Hepatocyte (in vitro differentiated cells): ENCODE data around the gene SLC6A7. TPM values are rescaled to one million over a fixed set of nuclear protein-coding genes. Genes with fewer than 3 reads are reported as not detected.
A peak's percentile ranks its signal among the peaks of the same experiment; 100 is the strongest.

Source experiments
- DNase-seq: peaks from one replicate; pipeline ENCODE4 v3.0.0-alpha.2; 2016; ENCODE audit warnings: low spot score
- H2AFZ ChIP-seq: fragments of 200-600 bp; sonication (generic); 2 replicates; pipeline ENCODE4 v1.6.0; 2016; ENCODE audit warnings: antibody characterized with exemption, mild to moderate bottlenecking
- H3K27ac ChIP-seq: fragments of 200-600 bp; sonication (generic); 2 replicates; pipeline ENCODE4 v1.5.1; 2016; ENCODE audit warnings: mild to moderate bottlenecking
- H3K27me3 ChIP-seq: fragments of 200-600 bp; sonication (generic); 2 replicates; pipeline ENCODE4 v1.6.1; 2016
- H3K36me3 ChIP-seq: fragments of 200-600 bp; sonication (generic); replicated peaks from 2 replicates; pipeline ENCODE4 v1.5.1; 2016; ENCODE audit warnings: low read depth; ENCODE audit not compliant: insufficient read depth
- H3K4me1 ChIP-seq: fragments of 200-600 bp; sonication (generic); 2 replicates; pipeline ENCODE4 v1.5.1; 2016; ENCODE audit warnings: mild to moderate bottlenecking, moderate library complexity; ENCODE audit not compliant: insufficient read depth
- H3K4me2 ChIP-seq: fragments of 200-600 bp; sonication (generic); 2 replicates; pipeline ENCODE4 v1.6.0; 2016
- H3K4me3 ChIP-seq: fragments of 200-600 bp; sonication (generic); 2 replicates; pipeline ENCODE4 v1.5.1; 2016; ENCODE audit warnings: mild to moderate bottlenecking
- H3K79me2 ChIP-seq: fragments of 200-600 bp; sonication (generic); 2 replicates; pipeline ENCODE4 v1.6.0; 2017; ENCODE audit warnings: mild to moderate bottlenecking
- H3K9me2 ChIP-seq: fragments of 200-600 bp; sonication (generic); replicated peaks from 2 replicates; pipeline ENCODE4 v1.6.0; 2017; ENCODE audit warnings: mild to moderate bottlenecking; ENCODE audit not compliant: insufficient read depth
- H3K9me3 ChIP-seq: fragments of 200-600 bp; sonication (generic); 2 replicates; pipeline ENCODE4 v1.5.1; 2016; ENCODE audit warnings: low read depth, mild to moderate bottlenecking
- H4K20me1 ChIP-seq: fragments of 200-600 bp; sonication (generic); 2 replicates; pipeline ENCODE4 v1.6.0; 2016; ENCODE audit warnings: mild to moderate bottlenecking; ENCODE audit not compliant: insufficient read depth, poor library complexity, severe bottlenecking
- EZH2 ChIP-seq: fragments of 200-600 bp; sonication (generic); IDR thresholded peaks from 2 replicates; pipeline ENCODE4 v1.6.1; 2016; ENCODE audit warnings: antibody characterized with exemption, mild to moderate bottlenecking, borderline replicate concordance
- EZH2phosphoT487 ChIP-seq: fragments of 200-600 bp; sonication (generic); IDR thresholded peaks from one replicate; pipeline ENCODE4 v1.6.1; 2018; ENCODE audit warnings: antibody characterized with exemption, mild to moderate bottlenecking, low read depth, moderate library complexity; ENCODE audit not compliant: unreplicated experiment, severe bottlenecking
- WGBS: methylation state at CpG from one replicate; pipeline ENCODE4 v1.1.6; 2016; ENCODE audit warnings: low lambda C conversion rate; ENCODE audit errors: missing lambda C conversion rate; 5-methylcytosine and 5-hydroxymethylcytosine counted together
- polyA plus RNA-seq: library from polyadenylated mRNA; unstranded; fragments of >200 nt; fragmentation: Nextera tagmentation; extraction: Ambion mirVana; gene quantifications from 2 replicates; pipeline ENCODE4 v1.2.1, GENCODE V29; 2016
- total RNA-seq: library from RNA; depleted of rRNA; stranded (reverse); fragments of >200 nt; gene quantifications from 2 replicates; pipeline ENCODE4 v1.2.3, GENCODE V29; 2014
- TF ChIP-seq, protein P1 (sequence below): fragments of 200-600 bp; sonication (generic); IDR thresholded peaks from 2 replicates; pipeline ENCODE4 v1.5.1; 2016; ENCODE audit warnings: antibody characterized with exemption, mild to moderate bottlenecking; ENCODE audit not compliant: poor library complexity

Gene SLC6A7
- total and polyA plus RNA-seq, 2 experiments from 2014 or later = 0.39 to 1.1 TPM

DNA sequence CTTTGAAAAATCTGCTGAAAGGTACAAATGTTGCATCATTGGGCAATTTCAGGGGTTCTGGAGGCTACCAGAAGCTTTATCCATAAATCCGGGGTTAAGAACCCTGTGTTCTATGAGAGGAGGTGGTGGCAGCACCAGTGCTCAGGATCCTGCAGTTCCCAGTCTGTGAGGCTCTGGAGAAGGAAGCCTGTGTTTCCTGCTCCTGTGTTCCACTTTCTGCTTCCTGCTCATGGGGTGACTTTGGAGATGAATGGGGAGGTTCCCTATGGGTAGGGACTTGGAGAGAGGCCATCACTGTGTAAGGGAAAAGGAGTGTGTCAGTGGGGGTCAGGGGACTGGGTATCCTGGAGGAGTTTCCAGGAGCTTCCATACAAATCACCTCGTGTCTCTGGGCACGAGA is 21.0 kb upstream of the SLC6A7 start:
- Histone ChIP-seq H3K4me3 (no peak overlapping the region), H3K9me3 (no peaks in the 10 kb centered on the region), H3K27ac (no peak overlapping the region), H3K27me3 (peaks cover 5% of the 10 kb centered on the region), H4K20me1 (no peaks in the 10 kb centered on the region), H3K4me1 (peaks cover 38% of the 10 kb centered on the region), H3K79me2 (peaks cover 17% of the 10 kb centered on the region), H3K9me2 (no peaks in the 10 kb centered on the region), H3K4me2 (peak overlapping the region; percentile 63), H3K36me3 (no peaks in the 10 kb centered on the region), H2AFZ (no peak overlapping the region)
- TF ChIP-seq, protein P1, sequence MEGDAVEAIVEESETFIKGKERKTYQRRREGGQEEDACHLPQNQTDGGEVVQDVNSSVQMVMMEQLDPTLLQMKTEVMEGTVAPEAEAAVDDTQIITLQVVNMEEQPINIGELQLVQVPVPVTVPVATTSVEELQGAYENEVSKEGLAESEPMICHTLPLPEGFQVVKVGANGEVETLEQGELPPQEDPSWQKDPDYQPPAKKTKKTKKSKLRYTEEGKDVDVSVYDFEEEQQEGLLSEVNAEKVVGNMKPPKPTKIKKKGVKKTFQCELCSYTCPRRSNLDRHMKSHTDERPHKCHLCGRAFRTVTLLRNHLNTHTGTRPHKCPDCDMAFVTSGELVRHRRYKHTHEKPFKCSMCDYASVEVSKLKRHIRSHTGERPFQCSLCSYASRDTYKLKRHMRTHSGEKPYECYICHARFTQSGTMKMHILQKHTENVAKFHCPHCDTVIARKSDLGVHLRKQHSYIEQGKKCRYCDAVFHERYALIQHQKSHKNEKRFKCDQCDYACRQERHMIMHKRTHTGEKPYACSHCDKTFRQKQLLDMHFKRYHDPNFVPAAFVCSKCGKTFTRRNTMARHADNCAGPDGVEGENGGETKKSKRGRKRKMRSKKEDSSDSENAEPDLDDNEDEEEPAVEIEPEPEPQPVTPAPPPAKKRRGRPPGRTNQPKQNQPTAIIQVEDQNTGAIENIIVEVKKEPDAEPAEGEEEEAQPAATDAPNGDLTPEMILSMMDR = no peak
- TF ChIP-seq EZH2 = no peak
- TF ChIP-seq EZH2phosphoT487 = no peak
- 63% methylated on average over 3 of the region's 3 CpGs for whole genome bisulfite sequencing
- no peak for DNase-seq

DNA sequence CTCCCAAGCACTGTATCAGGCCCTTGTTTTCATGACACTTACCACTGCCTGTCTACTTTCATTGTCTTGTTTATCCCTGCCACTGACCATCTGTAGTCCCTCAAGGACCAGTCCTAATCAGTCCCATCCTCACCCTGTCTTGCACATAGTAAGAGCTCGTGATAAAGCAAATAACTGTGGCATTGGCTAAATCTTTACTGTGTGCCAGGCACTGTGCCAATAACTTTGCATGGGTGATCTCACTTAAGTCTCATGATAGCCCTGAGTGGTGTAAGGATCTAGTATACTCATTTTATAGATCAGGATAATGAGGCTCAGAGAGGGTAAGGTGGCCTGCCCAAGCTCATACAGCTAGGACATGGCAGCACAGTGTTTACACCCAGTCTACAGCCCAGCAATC is 17.7 kb upstream of the SLC6A7 start:
- H2AFZ ChIP-seq = no peak overlapping the region
- H3K4me3 ChIP-seq = no peak overlapping the region
- H4K20me1 ChIP-seq = no peaks in the 10 kb centered on the region
- no peaks in the 10 kb centered on the region for H3K27me3 ChIP-seq
- no peaks in the 10 kb centered on the region for H3K9me2 ChIP-seq
- DNase-seq = no peak
- H3K27ac ChIP-seq = no peak overlapping the region
- TF ChIP-seq EZH2 (no peak), EZH2phosphoT487 (no peak)
- TF ChIP-seq, protein P1 = no peak
- no peak overlapping the region for H3K4me2 ChIP-seq
- no peaks in the 10 kb centered on the region for H3K36me3 ChIP-seq
- 68% methylated on average over 1 of the region's 1 CpG for WGBS
- peaks cover 24% of the 10 kb centered on the region for H3K79me2 ChIP-seq
- no peaks in the 10 kb centered on the region for H3K9me3 ChIP-seq
- peaks cover 26% of the 10 kb centered on the region for H3K4me1 ChIP-seq

DNA sequence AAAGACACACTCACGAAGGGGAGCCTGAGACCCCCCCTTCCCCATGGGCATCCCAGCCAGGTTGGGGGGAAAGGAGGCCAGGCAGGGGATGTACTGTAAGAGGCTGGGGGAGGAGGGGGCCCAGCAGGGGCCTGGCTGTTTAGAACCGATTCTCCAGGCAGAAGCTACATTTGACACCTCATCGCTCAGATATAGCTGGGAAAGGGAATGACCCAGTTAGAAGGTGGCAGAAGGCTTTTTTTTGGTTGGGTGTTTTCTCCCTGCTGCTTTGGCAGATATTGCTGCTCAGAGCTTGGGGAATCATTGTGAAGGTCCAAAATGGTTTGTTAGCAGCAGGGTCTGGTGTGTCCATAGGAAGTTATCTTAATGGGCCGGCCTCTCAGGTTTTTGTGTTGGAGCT is 17.3 kb upstream of the SLC6A7 start:
- Histone ChIP-seq H3K4me3 (no peak overlapping the region), H3K4me1 (peaks cover 26% of the 10 kb centered on the region), H3K79me2 (peaks cover 24% of the 10 kb centered on the region), H3K9me2 (no peaks in the 10 kb centered on the region), H3K4me2 (no peak overlapping the region), H2AFZ (no peak overlapping the region), H3K9me3 (no peaks in the 10 kb centered on the region), H3K27ac (no peak overlapping the region), H4K20me1 (no peaks in the 10 kb centered on the region), H3K27me3 (no peaks in the 10 kb centered on the region), H3K36me3 (no peaks in the 10 kb centered on the region)
- DNase-seq = no peak
- 74% methylated on average over 4 of the region's 4 CpGs for WGBS
- TF ChIP-seq, protein P1 = no peak
- TF ChIP-seq EZH2phosphoT487 = no peak
- TF ChIP-seq EZH2 = no peak

DNA sequence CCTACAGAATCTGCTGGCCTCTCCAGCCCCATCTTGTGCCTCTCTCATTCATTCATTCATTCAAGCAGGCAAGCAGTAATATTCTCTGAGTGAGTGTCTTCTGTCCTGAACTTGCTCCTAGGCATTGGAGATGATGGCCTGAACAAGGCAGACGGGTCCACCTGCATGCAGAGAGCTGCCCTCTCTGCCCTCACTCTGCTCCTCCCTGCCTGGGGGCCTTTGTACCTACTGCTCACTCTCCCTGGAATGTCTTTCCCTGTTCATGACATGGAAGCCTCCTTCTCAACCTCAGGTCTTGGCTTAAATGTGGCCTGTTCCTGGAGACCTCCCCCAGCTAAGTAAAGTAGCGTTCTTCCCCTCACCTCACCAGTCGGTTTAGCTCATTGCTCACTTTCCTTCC is 16.7 kb upstream of the SLC6A7 start:
- H3K9me2 ChIP-seq = no peaks in the 10 kb centered on the region
- H3K27me3 ChIP-seq = no peaks in the 10 kb centered on the region
- no peak overlapping the region for H3K27ac ChIP-seq
- 67% methylated on average over 3 of the region's 3 CpGs for WGBS
- no peak overlapping the region for H2AFZ ChIP-seq
- H3K9me3 ChIP-seq = no peaks in the 10 kb centered on the region
- peaks cover 22% of the 10 kb centered on the region for H3K79me2 ChIP-seq
- no peak for DNase-seq
- TF ChIP-seq EZH2phosphoT487 = no peak
- no peak for TF ChIP-seq EZH2
- TF ChIP-seq, protein P1 = no peak
- H3K4me1 ChIP-seq = peaks cover 26% of the 10 kb centered on the region
- H3K4me2 ChIP-seq = no peak overlapping the region
- no peak overlapping the region for H3K4me3 ChIP-seq
- no peaks in the 10 kb centered on the region for H4K20me1 ChIP-seq
- no peaks in the 10 kb centered on the region for H3K36me3 ChIP-seq
